Measurements from ENCODE around the gene MRPL53.

- TF ChIP-seq EZH2phosphoT487 (IDR thresholded peaks at IDR 0.05; ENCODE audit: insufficient read depth, low read depth) (no peak), EZH2 (IDR thresholded peaks at IDR 0.05; ENCODE audit: insufficient read depth, poor library complexity, severe bottlenecking) (no peak)
Observed at GRCh38 chr2:74515981-74516633, 43.6 kb upstream of the MRPL53 start.

Measured in GM23248 (cell line).